Uterus (tissue), 2 donors: ENCODE measurements around the gene SOX3.

ENCODE experiments used
- POLR2A ChIP-seq, 2 donors: fragments of 450-650 bp; IDR thresholded peaks; one replicate each; pipeline ENCODE4 v1.6.1; 2016; ENCODE audit warnings: antibody characterized with exemption in 2 of 2, mild to moderate bottlenecking in 1 of 2, moderate library complexity in 1 of 2
- TF ChIP-seq, protein P1 (sequence below), 4 experiments: fragments of 200-600 bp in 2 of 4; fragments of 450-650 bp in 2 of 4; sonication (generic) in 2 of 4; IDR thresholded peaks; one replicate each; pipeline ENCODE4 v1.5.1; 2016 to 2019; ENCODE audit warnings: antibody characterized with exemption in 4 of 4, mild to moderate bottlenecking in 2 of 4, moderate library complexity in 1 of 4

DNA sequence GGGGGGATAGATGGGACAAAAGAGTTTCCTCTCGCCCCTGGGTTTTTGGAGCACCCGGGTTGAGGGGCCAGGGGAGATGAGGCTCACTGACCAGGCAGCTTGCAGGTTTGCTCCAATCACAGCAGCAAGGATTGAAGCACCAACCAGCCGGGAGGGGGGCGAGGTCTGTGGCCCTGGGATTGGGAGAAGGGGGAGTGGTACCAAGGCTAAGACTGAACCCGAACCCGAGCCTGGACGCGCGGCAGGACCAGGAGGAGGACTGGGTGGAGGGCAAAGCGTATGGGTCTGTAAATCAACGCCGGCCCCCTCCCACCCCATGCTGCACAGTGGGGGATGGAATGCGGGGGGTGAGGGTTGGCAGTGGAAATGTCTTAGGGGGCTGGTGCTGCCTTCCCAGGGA lies 3.5 kb downstream of the SOX3 start:
- no peak for TF ChIP-seq POLR2A (IDR thresholded peaks at IDR 0.05)
- TF ChIP-seq, protein P1, sequence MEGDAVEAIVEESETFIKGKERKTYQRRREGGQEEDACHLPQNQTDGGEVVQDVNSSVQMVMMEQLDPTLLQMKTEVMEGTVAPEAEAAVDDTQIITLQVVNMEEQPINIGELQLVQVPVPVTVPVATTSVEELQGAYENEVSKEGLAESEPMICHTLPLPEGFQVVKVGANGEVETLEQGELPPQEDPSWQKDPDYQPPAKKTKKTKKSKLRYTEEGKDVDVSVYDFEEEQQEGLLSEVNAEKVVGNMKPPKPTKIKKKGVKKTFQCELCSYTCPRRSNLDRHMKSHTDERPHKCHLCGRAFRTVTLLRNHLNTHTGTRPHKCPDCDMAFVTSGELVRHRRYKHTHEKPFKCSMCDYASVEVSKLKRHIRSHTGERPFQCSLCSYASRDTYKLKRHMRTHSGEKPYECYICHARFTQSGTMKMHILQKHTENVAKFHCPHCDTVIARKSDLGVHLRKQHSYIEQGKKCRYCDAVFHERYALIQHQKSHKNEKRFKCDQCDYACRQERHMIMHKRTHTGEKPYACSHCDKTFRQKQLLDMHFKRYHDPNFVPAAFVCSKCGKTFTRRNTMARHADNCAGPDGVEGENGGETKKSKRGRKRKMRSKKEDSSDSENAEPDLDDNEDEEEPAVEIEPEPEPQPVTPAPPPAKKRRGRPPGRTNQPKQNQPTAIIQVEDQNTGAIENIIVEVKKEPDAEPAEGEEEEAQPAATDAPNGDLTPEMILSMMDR (IDR thresholded peaks at IDR 0.05) = no peak
